Stimulated activated CD8-positive, alpha-beta memory T cell treated with anti-CD3 and anti-CD28 coated beads, Interleukin-2, amount 100 ng/mL, for 48 hours (primary cell): Measurements from ENCODE around the gene TPGS2.
"Not testable (repeated sequence)": the region's sequence is repeated elsewhere in the genome, so short reads cannot be mapped to it uniquely, and the experiment has no call there.

Experiments
- DNase-seq, 2 donors: peaks; one replicate each; pipeline ENCODE4 v3.0.0-alpha.2; 2020; ENCODE audit warnings: low read depth in 2 of 2

TPGS2 gene

DNA sequence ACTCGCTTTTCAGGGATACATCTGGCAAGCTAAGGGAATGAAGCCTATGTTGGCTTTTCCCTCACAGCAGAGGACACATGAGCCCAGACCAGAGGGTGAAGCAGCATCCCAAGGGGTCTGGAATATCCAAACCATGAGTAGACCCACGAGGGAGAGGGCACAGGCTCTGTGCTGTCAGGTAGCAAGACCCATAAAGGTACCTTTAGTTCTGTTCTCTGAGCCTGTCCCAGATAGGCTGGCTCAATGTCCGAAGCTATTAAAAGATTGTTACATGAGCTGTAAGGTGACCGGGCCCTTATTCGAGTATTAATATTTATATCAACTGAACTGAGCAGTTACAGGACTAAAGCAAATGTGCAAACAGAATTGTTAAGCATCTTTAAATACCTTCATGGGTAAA lies 52.2 kb downstream of the TPGS2 start:
- no peak for DNase-seq

DNA sequence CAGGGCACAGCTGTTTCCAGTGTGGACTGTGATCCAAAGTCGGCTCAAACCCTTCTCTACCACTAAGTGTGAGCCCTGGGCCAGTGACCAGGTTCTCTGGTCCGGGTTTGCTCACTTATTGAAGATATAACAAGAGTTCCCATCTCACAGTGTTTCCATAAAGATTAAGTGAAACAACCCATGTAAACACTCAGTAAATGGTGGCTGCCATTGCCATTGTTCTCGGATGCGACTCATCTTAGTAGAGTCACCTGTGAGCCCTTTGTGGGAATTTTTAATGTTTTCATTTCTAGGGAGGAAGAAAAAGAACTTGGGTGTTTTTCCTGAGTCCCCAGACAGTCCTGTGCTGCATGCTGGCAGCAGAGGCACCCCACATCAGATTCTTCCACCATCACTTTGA lies 53.4 kb downstream of the TPGS2 start:
- no peak for DNase-seq

DNA sequence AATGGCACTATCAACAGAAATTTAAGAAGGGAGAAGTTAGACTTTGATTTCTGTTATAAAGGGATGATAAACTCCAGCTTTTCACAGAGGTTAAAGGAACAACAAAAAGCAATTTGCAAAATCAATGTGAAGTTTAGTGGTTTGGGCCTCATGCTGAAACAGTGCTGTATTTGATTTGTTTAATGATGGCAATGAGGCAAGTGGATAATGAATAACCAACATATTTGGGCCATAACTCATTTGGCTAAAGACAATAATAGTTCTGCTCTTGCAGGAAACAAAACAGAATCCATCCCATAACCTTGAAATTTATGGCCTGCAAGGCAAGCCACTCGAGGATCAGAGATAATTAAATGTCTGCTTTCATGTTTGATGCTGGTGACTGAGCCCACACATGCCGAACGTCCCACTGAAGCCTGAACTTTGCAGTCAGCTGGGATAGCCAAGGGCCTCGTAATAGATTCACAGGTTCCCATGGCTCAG lies 56.5 kb downstream of the TPGS2 start:
- DNase-seq, result no peak

DNA sequence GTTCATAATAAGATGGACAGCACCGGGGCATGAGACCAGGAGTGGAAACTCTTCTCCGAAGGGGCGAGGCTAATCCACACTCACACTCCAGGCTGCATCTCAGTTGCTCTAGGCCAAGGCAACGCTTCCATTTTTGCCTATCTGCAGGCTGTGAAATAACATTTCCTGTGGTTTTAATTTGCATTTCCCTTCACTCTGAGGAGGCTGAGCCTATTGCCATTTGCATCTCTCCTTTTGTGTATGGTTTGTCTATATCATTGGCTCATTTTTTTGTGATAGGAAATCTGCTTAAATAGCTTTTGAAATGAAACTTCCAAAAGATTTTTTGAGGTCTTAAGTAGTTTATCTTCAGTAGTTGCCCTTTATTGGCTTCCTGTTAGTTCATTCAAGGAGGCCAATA lies 57.6 kb downstream of the TPGS2 start:
- no peak for DNase-seq

DNA sequence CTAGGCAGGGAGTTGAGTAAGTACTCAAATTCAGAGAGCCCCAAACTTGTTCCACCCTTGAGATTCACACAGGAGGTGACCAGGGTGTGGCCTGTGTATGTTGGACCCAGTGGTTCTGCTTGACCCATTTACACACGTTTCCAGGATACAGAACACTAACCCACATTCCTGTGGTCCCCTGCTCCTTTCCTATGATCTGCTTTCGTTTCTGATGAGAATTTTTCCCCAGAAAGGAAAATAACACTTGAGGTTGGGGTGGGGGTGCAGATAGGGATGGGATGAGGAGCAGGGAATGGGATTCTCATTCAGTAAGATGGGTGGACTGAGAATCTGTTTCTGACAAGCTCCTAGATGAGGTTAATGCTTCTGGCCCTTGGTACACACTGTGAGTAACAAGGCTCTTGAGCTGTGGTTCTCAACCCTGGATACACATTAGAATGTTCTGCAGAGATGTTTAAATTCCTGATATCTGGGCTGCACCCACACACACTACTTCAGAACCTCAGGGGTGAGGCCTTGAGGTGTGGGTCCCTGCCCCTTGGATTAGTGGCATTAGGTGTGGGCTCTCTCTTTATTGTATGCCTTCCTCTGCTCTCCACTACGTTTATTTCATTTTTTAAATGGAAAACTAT lies 58.4 kb downstream of the TPGS2 start:
- DNase-seq, result no peak

DNA sequence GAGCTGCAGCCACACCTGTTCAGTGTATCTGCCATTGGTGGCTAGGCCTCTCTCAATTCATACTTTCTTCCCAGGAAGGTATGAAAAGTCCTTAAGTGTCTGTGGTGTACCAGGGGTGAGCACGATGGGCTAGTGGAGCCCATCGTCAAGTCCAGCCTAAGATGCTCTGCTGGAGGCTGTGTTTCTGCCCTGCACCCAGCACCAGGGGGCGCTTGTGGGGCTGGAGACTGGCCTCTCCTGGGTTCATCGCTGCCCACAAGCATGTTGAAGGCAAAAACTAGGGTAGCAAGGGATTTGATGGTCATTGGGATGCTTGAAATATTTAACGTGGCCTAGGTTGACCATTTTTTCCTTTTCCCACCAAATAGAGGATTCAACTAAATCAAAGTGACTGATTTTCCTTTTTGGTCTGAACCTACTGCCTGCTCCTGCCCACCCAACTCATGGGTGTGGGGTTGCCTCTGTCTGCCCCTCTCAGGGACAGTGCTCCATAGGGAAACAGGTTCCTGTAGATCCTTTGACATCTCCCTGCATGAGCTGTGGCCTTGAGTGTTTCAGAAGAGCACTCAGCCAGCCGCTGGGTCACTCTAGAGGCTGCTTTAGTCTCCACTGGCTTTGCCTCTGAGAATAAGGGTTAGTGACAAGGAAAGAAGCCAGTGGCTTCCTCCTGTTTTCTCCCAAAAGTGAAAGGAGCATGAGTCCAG lies 59.0 kb downstream of the TPGS2 start:
- DNase-seq, result peak in 1 of 2 donors; percentile 7

DNA sequence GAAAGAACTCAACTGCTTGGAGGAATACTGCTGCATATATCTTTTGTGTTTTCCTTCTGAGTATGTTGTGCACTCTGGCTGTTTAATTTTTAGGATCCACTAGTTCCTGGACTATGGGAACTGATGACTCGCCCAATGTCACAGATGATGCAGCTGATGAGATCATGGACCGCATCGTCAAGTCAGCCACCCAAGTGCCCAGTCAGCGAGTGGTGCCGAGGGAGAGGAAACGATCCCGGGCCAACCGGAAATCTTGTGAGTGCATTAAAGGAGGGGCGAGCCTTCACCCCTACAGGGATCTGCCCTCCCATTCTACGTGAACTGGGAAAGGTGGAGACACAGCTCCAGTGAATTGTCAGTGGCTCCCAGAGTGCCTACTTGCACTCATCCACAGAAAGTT lies 59.6 kb downstream of the TPGS2 start:
- DNase-seq, result no peak

DNA sequence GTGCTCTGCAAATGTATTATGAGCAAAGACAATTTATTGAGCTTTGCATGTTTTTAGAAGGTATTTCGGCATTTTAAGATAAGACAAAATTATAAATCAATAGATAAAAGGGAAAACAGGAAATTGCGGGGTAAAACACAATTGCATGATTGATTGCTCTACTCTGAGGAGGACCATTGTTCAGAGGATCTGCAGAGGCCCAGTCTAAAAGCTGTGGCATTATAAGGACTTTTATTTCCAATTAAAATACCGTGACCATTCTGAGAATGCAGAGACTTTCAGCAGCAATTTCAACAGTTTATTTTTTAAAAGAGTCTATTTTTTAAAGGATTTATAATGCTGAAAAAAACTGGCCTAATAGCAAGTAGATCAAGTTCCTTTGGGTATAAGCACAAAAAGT lies 62.0 kb downstream of the TPGS2 start:
- no peak for DNase-seq

DNA sequence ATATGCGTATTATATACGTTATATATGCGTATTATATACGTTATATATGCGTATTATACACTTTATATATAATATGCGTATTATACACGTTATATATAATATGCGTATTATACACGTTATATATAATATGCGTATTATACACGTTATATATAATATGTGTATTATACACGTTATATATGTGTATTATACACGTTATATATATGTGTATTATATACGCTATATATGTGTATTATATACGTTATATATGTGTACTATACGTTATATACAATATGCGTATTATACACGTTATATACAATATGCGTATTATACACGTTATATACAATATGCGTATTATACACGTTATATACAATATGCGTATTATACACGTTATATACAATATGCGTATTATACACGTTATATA lies 65.8 kb downstream of the TPGS2 start:
- not testable (repeated sequence) for DNase-seq

DNA sequence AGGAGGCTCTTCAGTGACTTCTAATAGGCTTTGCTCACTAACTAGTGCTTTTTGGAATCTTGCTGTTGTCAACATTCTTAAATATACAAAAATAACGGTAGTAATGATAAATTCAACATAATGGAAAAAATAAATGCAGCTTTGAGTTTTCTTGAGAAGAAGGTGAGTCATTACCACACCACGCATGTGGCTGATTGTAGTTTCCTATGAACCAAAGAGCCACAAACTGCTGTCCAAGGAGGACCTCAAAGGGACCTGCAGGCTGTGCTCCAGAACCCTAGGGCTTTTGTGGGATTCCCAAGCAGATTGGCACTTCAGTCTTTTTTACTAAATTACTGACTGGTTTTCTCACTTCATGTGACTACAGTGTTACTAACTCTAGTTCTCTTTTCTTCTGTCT lies 66.7 kb downstream of the TPGS2 start:
- no peak for DNase-seq

DNA sequence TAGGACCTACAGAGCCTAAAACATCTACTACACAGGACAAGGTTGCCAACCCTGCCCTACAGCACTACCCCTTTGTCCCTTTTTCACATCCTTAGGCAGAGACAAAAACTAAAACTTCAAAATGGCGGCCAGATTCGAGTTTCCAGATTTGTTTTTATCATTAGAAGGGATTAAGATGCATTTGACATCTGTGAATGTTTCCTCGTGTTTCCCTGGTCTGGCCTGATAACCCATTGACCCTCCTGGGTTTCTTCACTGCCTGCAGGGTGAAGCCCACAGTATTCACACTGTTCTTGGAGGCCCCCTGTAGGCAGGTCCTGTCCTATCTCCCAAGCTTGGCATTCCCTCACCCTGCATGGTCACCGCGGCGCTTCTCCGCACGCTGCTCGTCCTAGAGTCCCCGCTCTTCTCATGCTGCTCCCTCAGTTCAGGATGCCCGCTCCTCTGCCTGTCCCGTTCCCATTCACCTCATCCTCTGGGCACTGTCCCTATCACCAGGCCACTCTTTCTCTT lies 67.6 kb downstream of the TPGS2 start:
- no peak for DNase-seq

DNA sequence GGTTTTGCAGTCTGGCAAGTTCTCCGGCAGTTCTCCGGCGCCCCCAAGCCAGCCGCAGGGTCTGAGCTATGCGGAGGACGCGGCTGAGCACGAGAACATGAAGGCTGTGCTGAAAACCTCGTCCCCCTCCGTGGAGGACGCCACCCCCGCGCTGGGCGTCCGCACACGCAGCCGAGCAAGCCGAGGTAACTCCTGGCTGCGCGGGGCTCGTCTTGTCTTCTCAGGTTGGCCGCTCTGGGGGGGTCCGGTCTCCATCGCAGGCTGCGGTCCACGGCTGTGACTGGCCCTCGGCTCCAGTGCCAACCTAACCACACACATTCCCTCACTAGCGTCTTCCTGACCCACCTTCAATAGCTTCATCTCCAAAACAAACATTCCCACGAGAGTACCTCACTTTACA lies 68.2 kb downstream of the TPGS2 start:
- no peak for DNase-seq

DNA sequence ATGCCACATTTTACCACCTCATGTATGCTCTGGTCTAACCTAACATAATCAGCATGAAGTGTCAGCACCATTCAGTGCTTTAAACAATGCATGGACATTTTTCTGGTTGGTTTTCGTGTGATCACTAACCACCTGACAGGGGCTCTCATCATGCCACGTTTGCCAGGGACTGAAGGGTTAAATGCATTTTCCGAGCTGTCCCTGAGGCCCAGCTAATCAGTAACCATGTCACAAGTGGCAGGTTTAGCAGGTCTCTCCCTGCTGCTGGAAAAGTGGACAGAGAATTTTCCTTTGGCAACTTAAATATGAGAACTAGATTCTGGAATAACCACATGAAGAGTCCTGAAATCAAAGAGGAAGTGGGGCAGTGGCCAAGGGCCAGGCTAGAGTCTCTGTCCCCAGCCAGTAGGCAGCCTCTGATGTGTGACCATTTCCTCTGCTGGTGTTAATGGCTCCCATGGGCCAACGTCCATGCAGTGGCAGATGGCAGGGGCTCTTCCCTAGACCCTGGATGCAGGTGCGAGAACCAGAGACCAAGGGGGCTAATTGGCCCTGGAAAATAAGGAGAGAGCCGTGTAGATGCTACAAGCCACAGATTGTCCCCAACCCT lies 69.5 kb downstream of the TPGS2 start:
- DNase-seq, result no peak

DNA sequence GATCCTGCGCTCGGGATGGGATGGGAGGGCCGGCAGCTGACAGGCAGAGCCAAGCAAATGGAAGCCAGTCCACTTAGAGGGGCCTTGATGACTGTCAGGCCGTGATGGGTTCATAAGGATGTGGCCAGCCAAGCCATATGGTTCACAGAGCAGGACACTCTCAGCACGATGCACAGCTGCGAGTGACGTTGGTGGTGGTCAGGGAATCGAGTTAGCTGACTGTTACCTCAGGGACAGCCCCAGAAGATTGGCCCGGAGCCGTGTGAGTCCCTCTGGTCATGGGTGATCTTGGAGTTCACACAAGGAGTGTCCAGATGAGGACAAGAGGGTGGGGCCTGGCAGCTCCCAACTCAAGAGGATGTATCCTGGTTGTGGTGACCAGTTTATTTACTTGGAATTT lies 70.2 kb downstream of the TPGS2 start:
- DNase-seq, result no peak

DNA sequence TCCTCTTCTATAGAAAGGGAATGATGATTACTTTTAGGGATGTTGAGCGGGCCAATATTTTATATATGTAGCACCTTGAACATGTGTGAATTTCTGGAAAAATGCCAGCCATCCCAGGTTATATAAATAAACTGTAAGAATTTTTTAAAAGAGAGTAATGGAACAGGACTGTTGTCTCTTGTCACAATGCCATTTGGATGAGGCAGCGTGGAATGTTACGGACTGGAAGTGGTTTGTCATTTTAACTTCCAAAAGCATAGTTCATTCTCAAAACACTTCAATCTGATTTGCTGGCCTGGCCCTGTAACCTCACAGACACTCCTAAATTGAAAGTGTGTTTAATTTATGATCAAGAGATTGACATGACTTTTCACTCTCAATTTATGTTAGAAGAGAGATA lies 70.8 kb downstream of the TPGS2 start:
- no peak for DNase-seq

DNA sequence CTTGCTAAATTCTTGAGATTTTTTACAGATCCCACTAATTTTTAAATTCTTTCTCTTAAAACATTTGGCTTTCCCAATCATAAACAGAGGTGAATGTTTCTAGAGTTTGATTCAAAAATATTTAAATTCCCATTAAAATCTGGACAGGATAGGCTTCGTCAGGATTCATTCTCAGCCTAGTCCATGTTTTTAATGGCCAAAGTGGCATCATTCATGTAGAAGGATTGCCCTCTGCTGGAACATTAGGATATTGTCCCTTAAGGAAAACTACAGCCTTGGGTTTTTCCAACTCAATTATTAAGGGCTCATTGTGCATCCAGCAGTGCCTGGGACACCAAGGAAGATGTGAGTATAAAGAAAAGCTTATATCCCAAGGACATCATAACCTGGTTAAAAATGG lies 71.7 kb downstream of the TPGS2 start:
- no peak for DNase-seq

DNA sequence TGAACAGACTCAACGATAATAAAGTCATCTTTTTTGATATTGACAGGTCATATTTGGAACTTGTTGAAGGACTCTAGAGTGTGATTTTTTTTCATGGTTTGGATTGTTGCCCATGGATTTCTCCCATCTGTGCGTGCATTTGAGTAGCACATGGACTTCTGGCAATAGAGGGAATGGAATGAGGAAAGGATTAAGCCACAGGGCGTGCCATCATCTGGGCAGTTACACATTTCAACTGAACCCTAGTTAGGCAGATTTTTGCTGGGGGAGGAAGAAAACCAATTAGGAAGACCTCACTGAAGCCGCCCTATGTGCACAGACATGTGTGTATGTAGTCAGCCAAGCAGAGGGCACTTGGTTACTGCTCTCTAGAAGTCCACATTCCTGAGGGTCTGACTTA lies 72.6 kb downstream of the TPGS2 start:
- DNase-seq, result no peak

DNA sequence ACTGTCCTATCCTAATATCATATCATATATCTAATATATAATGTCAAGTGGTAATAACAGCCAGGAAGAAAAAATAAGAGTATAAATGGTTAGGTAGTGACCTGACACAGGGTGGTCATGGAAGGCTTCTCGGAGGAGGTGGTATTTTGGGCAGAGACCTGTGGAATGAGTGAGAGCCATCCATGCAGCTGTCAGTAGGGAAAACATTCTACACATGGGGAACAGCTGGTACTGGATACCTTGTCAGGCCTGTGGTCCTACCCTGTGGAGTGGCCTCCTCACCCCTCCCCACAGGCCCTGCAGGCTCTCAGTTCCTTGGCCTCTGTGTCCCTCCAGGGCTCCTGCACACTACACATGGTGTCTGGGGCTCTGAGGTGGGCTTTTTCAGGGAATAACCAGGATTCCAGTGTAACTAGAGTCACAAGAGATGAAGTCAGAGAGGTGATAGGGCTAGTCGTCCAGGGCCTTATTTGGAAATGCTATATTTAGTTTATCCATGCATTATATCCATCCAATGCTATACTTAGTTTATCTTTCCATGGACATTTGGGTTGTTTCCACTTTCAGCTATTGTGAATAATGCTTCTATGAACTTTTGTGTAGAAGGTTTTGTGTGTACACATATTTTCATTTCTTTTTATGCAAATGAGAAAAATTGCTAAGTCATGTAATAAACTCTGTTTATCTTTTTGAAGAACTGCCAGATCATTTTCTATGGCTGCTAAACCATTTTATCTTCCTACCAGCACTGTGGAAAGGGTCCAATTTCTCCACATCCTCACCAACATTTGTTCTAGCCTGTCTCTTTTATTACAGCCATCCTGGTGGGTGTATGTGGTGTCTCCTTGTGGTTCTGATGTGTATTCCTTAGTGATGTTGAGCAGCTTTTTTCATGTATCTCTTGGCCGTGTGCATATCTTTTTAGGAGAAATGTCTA lies 75.6 kb downstream of the TPGS2 start:
- no peak for DNase-seq

DNA sequence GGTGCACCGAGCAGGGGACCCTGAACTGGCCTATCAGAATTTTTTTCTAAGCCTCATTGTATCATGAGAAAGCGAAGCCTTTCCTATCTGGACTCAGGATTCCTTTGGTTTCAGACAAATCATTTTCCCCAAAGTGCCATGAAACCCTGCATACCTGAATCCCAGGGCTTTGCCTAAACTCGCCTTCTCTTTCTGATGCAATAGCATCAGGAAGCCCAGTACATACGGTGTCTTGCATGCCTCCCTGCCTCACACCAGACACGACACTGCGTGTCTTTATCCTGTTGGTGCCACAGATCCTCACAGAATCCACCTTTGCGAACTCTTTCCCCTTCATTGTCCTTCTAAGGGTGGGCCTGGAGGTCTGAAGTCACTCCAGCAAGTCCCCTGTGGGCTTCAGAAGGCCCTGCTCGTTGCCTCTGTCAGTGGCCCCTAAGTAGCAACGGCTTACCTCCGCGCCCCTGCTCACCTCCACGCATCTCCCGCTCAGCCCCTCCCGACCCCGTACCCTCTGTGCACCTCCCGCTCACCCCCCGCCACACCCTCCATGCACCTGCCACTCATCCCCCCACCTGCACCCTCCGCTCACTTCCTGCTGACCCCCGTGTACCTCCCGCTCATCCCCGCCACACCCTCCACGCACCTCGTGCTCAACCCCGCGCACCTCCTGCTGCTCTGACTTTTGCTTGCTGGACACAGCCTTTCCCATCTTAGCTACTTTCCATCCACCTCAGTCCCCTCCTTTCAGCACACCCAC lies 83.4 kb downstream of the TPGS2 start:
- DNase-seq, result no peak

DNA sequence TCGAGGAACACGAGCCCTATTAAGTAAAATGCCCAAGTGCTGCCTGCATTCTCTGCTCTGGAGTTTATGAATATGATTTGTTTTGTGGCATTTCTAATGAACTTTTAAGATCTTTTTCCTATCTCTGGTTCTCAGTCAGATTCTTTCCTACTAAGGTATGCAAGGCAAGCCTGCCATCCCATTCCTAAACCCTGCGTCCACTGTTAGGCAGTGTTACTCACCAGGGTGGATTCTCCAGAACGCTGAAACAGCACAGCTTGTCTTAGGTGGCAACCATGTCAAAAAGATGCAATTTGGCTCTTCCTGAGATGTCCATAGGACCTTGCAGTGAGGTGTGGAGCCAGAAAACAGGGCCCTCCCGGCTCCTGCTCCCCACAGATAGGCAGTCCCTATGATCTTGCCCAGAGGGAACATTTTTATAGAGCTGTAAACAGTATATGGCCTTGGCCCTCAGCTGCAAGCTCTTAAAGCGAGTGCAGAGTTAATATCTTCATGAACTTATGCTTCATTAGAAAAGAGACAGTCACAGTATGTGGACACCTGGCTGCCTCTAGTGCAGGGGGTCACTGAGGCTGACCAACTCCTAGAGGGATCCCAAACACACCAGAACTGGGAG lies 84.4 kb downstream of the TPGS2 start:
- DNase-seq, result no peak
